ENCODE results near the gene YBX2. TPM values are rescaled to one million over a fixed set of nuclear protein-coding genes. Genes with fewer than 3 reads are reported as not detected.
"Not testable (repeated sequence)": the region's sequence is repeated elsewhere in the genome, so short reads cannot be mapped to it uniquely, and the experiment has no call there.

Gene YBX2
- total RNA-seq (2014; rRNA removed; shearing (Covaris generic)), result 0.22 TPM in 1 of 2 replicates, not detected in the other
- not detected in 2 replicates for polyA plus RNA-seq (2016; fragmentation: Nextera tagmentation; extraction: Ambion mirVana)

- H3K4me2 ChIP-seq (ENCODE audit: unreplicated experiment), result peak within 1 kb of the TSS; percentile 18
- H3K79me2 ChIP-seq (ENCODE audit: insufficient read depth), result no peaks in the 10 kb centered on the region
- no peak within 1 kb of the TSS for H2AFZ ChIP-seq
- no peak within 1 kb of the TSS for H3K27ac ChIP-seq
- peak; percentile 52 for DNase-seq
- H4K20me1 ChIP-seq (ENCODE audit: insufficient read depth), result no peaks in the 10 kb centered on the region
- no peaks in the 10 kb centered on the region for H3K4me1 ChIP-seq (ENCODE audit: insufficient read depth)
- no peaks in the 10 kb centered on the region for H3K9me3 ChIP-seq (ENCODE audit: low read depth)
- H3K36me3 ChIP-seq (ENCODE audit: low read depth), result no peaks in the 10 kb centered on the region
- H3K9ac ChIP-seq, result no peak within 1 kb of the TSS
- 6 to 7% methylated on average over 17 to 54 of the region's 57 CpGs for WGBS, 2 experiments (ENCODE audit: low coverage in 1 of 2, low lambda C conversion rate in 2 of 2, missing lambda C conversion rate in 2 of 2)
- H3K9me2 ChIP-seq (ENCODE audit: insufficient read depth), result no peaks in the 10 kb centered on the region
- TF ChIP-seq EZH2 (IDR thresholded peaks at IDR 0.05; ENCODE audit: insufficient read depth, poor library complexity, severe bottlenecking), result no peak
- TF ChIP-seq EZH2phosphoT487 (IDR thresholded peaks at IDR 0.05; ENCODE audit: insufficient read depth, low read depth), result no peak
- H3K27me3 ChIP-seq (replicated peaks; ENCODE audit: insufficient read depth), result peaks cover 21% of the 10 kb centered on the region
- in situ Hi-C loops (cut with MboI), result no loop called here
- peaks cover 5% of the 10 kb centered on the region; the same call in 1 of the 2 replicates for H3F3A ChIP-seq (ENCODE audit: insufficient read depth)
- peak within 1 kb of the TSS; percentile 28 for H3K4me3 ChIP-seq
Measured at GRCh38 chr17:7294614-7295153, at the start of gene YBX2. YBX2 (minus strand) TSS chr17:7294639; CDS start chr17:7294500, 139 bp downstream.

- DNase-seq, result no peak
- H3F3A ChIP-seq (ENCODE audit: insufficient read depth), result 0 out of 2 replicates have a peak, but pooled peaks cover 6% of the 10 kb centered on the region
- TF ChIP-seq EZH2 (IDR thresholded peaks at IDR 0.05; ENCODE audit: insufficient read depth, poor library complexity, severe bottlenecking) (no peak), EZH2phosphoT487 (IDR thresholded peaks at IDR 0.05; ENCODE audit: insufficient read depth, low read depth) (no peak)
- no peaks in the 10 kb centered on the region for H3K9me2 ChIP-seq (ENCODE audit: insufficient read depth)
- H3K4me3 ChIP-seq, result no peak overlapping the region
- no peaks in the 10 kb centered on the region for H3K9me3 ChIP-seq (ENCODE audit: low read depth)
- H3K79me2 ChIP-seq (ENCODE audit: insufficient read depth), result no peaks in the 10 kb centered on the region
- H3K27ac ChIP-seq, result no peak overlapping the region
- no peaks in the 10 kb centered on the region for H3K4me1 ChIP-seq (ENCODE audit: insufficient read depth)
- H4K20me1 ChIP-seq (ENCODE audit: insufficient read depth), result no peaks in the 10 kb centered on the region
- no peak overlapping the region for H3K4me2 ChIP-seq (ENCODE audit: unreplicated experiment)
- no peak overlapping the region for H2AFZ ChIP-seq
- no peaks in the 10 kb centered on the region for H3K36me3 ChIP-seq (ENCODE audit: low read depth)
- H3K27me3 ChIP-seq (replicated peaks; ENCODE audit: insufficient read depth), result peaks cover 8% of the 10 kb centered on the region; the same call in 1 of the 2 replicates
- WGBS, 2 experiments (ENCODE audit: low coverage in 1 of 2, low lambda C conversion rate in 2 of 2, missing lambda C conversion rate in 2 of 2), result 53 to 63% methylated on average over 15 of the region's 15 CpGs
- in situ Hi-C loops (cut with MboI), result no loop called here
- H3K9ac ChIP-seq, result no peak overlapping the region
Measured at GRCh38 chr17:7343250-7343649, 48.8 kb upstream of the YBX2 start.

- TF ChIP-seq EZH2 (IDR thresholded peaks at IDR 0.05; ENCODE audit: insufficient read depth, poor library complexity, severe bottlenecking) (no peak), EZH2phosphoT487 (IDR thresholded peaks at IDR 0.05; ENCODE audit: insufficient read depth, low read depth) (no peak)
- Histone ChIP-seq H3K36me3 (ENCODE audit: low read depth) (no peaks in the 10 kb centered on the region), H3K4me1 (ENCODE audit: insufficient read depth) (no peaks in the 10 kb centered on the region), H2AFZ (no peak overlapping the region), H3K9me3 (ENCODE audit: low read depth) (no peaks in the 10 kb centered on the region), H3K27ac (no peak overlapping the region), H3K4me3 (no peak overlapping the region), H3F3A (ENCODE audit: insufficient read depth) (0 out of 2 replicates have a peak, but pooled peaks cover 6% of the 10 kb centered on the region), H4K20me1 (ENCODE audit: insufficient read depth) (no peaks in the 10 kb centered on the region), H3K9me2 (ENCODE audit: insufficient read depth) (no peaks in the 10 kb centered on the region), H3K4me2 (ENCODE audit: unreplicated experiment) (no peak overlapping the region), H3K27me3 (replicated peaks; ENCODE audit: insufficient read depth) (peaks cover 8% of the 10 kb centered on the region; the same call in 1 of the 2 replicates), H3K9ac (no peak overlapping the region), H3K79me2 (ENCODE audit: insufficient read depth) (no peaks in the 10 kb centered on the region)
- 85 to 87% methylated on average over 13 of the region's 13 CpGs for WGBS, 2 experiments (ENCODE audit: low coverage in 1 of 2, low lambda C conversion rate in 2 of 2, missing lambda C conversion rate in 2 of 2)
- in situ Hi-C loops (cut with MboI), result no loop called here
- no peak for DNase-seq
Measured at GRCh38 chr17:7341842-7342241, 47.4 kb upstream of the YBX2 start.

GRCh38 chr17:7340179-7340578 is 45.7 kb upstream of the YBX2 start:
- Histone ChIP-seq H3K27ac (no peak overlapping the region), H3K9ac (no peak overlapping the region), H3K9me3 (ENCODE audit: low read depth) (no peaks in the 10 kb centered on the region), H3K9me2 (ENCODE audit: insufficient read depth) (no peaks in the 10 kb centered on the region), H2AFZ (no peak overlapping the region), H3K4me1 (ENCODE audit: insufficient read depth) (no peaks in the 10 kb centered on the region), H3K27me3 (replicated peaks; ENCODE audit: insufficient read depth) (peaks cover 8% of the 10 kb centered on the region; the same call in 1 of the 2 replicates), H4K20me1 (ENCODE audit: insufficient read depth) (no peaks in the 10 kb centered on the region), H3K36me3 (ENCODE audit: low read depth) (no peaks in the 10 kb centered on the region), H3K4me2 (ENCODE audit: unreplicated experiment) (no peak overlapping the region), H3F3A (ENCODE audit: insufficient read depth) (no peaks in the 10 kb centered on the region), H3K79me2 (ENCODE audit: insufficient read depth) (no peaks in the 10 kb centered on the region), H3K4me3 (no peak overlapping the region)
- whole genome bisulfite sequencing, 2 experiments (ENCODE audit: low coverage in 1 of 2, low lambda C conversion rate in 2 of 2, missing lambda C conversion rate in 2 of 2), result 28 to 35% methylated on average over 2 of the region's 2 CpGs
- peak; percentile 62 for DNase-seq
- TF ChIP-seq EZH2phosphoT487 (IDR thresholded peaks at IDR 0.05; ENCODE audit: insufficient read depth, low read depth) (no peak), EZH2 (IDR thresholded peaks at IDR 0.05; ENCODE audit: insufficient read depth, poor library complexity, severe bottlenecking) (no peak)
- in situ Hi-C loops (cut with MboI), result no loop called here

- H3K79me2 ChIP-seq (ENCODE audit: insufficient read depth); DNase-seq; H3K9me2 ChIP-seq (ENCODE audit: insufficient read depth); H3K36me3 ChIP-seq (ENCODE audit: low read depth); H3K9me3 ChIP-seq (ENCODE audit: low read depth); H3K4me2 ChIP-seq (ENCODE audit: unreplicated experiment); H3K27ac ChIP-seq; H3F3A ChIP-seq (ENCODE audit: insufficient read depth); H3K4me3 ChIP-seq; H3K27me3 ChIP-seq (replicated peaks; ENCODE audit: insufficient read depth); in situ Hi-C loops (cut with MboI); H4K20me1 ChIP-seq (ENCODE audit: insufficient read depth); H2AFZ ChIP-seq; H3K9ac ChIP-seq; H3K4me1 ChIP-seq (ENCODE audit: insufficient read depth): not testable (repeated sequence)
- 68 to 69% methylated on average over 7 of the region's 7 CpGs for WGBS, 2 experiments (ENCODE audit: low coverage in 1 of 2, low lambda C conversion rate in 2 of 2, missing lambda C conversion rate in 2 of 2)
Measured at GRCh38 chr17:7337600-7337999, 43.2 kb upstream of the YBX2 start.
